LNCAP (cell line): Measurements from ENCODE around the gene RPTOR.

Experiments used
- CTCF ChIP-seq: fragments of 450-650 bp; IDR thresholded peaks from 2 replicates; pipeline ENCODE4 v1.5.1; 2017; ENCODE audit warnings: mild to moderate bottlenecking

RPTOR gene

GRCh38 chr17:80805032-80805751 lies 260.6 kb downstream of the RPTOR start:
- no peak for TF ChIP-seq CTCF

GRCh38 chr17:80807014-80807413 lies 262.4 kb downstream of the RPTOR start:
- TF ChIP-seq CTCF: no peak

- no peak for TF ChIP-seq CTCF
These were observed 263.2 kb downstream of the RPTOR start for GRCh38 chr17:80807882-80808281.

GRCh38 chr17:80811181-80812105 lies 266.8 kb downstream of the RPTOR start:
- TF ChIP-seq CTCF: no peak

- no peak for TF ChIP-seq CTCF
These were observed 267.9 kb downstream of the RPTOR start for GRCh38 chr17:80812362-80813088.

GRCh38 chr17:80813318-80813717 lies 268.7 kb downstream of the RPTOR start:
- no peak for TF ChIP-seq CTCF

GRCh38 chr17:80814491-80814890 lies 269.9 kb downstream of the RPTOR start:
- TF ChIP-seq CTCF: no peak
